Nephron progenitor cell (in vitro differentiated cells): ENCODE results near the gene CSRP1.
"Not testable (repeated sequence)": the region's sequence is repeated elsewhere in the genome, so short reads cannot be mapped to it uniquely, and the experiment has no call there.

Experiments
- DNase-seq: peaks from one replicate; pipeline ENCODE4 v3.0.0; 2021
- H3K27ac Mint-ChIP-seq: 2 replicates; pipeline ENCODE4 v1.8.0; 2021; ENCODE audit warnings: mild to moderate bottlenecking, moderate library complexity, mixed read lengths
- H3K27me3 Mint-ChIP-seq: 2 replicates; pipeline ENCODE4 v1.8.0; 2021; ENCODE audit warnings: mild to moderate bottlenecking, low read depth, mixed read lengths; ENCODE audit not compliant: poor library complexity
- H3K36me3 Mint-ChIP-seq: 2 replicates; pipeline ENCODE4 v1.8.0; 2021; ENCODE audit warnings: low read depth, mixed read lengths
- H3K4me1 Mint-ChIP-seq: 2 replicates; pipeline ENCODE4 v1.8.0; 2021; ENCODE audit warnings: mixed read lengths
- H3K4me3 Mint-ChIP-seq: 2 replicates; pipeline ENCODE4 v1.8.0; 2021; ENCODE audit warnings: mild to moderate bottlenecking, moderate library complexity, mixed read lengths
- H3K9me3 Mint-ChIP-seq: 2 replicates; pipeline ENCODE4 v1.8.0; 2021; ENCODE audit warnings: mild to moderate bottlenecking, moderate library complexity, mixed read lengths
- TF ChIP-seq, protein P1 (sequence below): fragments of 200-600 bp; sonication (generic); IDR thresholded peaks from 2 replicates; pipeline ENCODE4 v1.5.0; 2021; ENCODE audit warnings: antibody characterized with exemption

The CSRP1 gene

DNA sequence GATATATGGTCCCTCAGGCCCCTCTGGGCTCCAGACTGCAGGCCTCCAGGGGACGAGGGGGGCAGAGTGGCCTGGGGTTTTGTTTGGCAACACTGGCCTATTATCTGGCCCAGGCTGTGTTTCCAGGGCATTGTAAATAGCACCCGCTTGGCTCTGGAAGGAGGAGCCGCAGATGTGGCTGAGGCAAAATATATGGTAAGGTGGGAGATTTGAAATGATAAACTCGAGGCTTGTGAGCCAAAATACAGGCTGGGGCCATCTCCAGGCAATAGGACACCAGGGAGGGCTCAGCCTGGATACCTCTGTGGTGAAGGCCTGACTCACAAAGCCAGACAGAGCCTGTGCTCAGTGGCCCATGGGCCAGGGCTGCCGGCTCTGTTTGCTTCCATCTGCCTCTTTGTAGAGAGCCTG lies 46.0 kb upstream of the CSRP1 start:
- H3K4me1 Mint-ChIP-seq = peaks cover 36% of the 10 kb centered on the region
- DNase-seq = peak; percentile 30
- no peak overlapping the region for H3K4me3 Mint-ChIP-seq
- H3K27me3 Mint-ChIP-seq = peaks cover 20% of the 10 kb centered on the region
- H3K27ac Mint-ChIP-seq = peak overlapping the region; percentile 42
- TF ChIP-seq, protein P1, sequence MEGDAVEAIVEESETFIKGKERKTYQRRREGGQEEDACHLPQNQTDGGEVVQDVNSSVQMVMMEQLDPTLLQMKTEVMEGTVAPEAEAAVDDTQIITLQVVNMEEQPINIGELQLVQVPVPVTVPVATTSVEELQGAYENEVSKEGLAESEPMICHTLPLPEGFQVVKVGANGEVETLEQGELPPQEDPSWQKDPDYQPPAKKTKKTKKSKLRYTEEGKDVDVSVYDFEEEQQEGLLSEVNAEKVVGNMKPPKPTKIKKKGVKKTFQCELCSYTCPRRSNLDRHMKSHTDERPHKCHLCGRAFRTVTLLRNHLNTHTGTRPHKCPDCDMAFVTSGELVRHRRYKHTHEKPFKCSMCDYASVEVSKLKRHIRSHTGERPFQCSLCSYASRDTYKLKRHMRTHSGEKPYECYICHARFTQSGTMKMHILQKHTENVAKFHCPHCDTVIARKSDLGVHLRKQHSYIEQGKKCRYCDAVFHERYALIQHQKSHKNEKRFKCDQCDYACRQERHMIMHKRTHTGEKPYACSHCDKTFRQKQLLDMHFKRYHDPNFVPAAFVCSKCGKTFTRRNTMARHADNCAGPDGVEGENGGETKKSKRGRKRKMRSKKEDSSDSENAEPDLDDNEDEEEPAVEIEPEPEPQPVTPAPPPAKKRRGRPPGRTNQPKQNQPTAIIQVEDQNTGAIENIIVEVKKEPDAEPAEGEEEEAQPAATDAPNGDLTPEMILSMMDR = no peak
- H3K9me3 Mint-ChIP-seq = no peaks in the 10 kb centered on the region
- H3K36me3 Mint-ChIP-seq = no peaks in the 10 kb centered on the region

DNA sequence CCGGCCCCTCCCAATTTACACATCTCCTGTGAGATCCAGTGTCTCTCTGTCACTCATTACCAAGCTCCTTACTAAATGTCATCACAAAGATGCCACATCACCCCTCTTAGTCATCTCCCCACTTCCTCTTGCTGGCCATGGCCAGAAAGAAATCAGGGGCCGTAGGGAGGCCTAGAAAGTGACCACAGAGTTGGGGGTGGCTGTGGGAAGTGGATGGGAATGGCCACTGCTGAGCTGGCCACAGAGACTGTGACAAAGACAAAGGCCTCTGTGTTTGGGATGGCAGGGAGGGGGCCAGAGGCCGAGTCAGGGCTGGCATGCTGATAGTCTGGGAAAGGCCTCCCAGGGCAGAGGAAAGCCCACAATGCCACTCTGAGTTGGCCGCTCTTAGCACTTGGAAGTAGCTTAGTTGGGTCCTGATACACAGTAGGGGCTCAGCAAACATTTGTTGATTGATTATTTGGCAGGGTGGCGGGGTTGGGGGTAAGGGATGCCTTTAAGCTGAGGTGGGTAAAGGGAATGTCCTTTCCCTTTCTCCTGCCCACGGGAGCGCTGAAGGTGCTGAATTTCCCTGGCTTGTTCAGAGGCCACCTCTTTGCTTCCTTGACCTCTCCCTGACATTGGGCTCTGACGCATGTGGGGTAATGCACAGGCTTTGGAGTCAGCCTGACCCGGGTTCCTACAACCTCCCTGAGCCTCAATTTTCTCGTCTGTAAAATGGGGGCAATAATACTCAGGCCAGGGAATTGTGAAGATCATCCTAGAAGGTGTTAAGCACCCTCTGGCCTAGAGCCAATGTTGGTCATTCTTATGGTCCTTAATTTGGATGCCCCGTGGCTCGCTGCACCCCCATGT lies 45.2 kb upstream of the CSRP1 start:
- H3K27me3 Mint-ChIP-seq = peaks cover 22% of the 10 kb centered on the region
- H3K9me3 Mint-ChIP-seq = no peaks in the 10 kb centered on the region
- peak overlapping the region; percentile 44 for H3K27ac Mint-ChIP-seq
- H3K4me3 Mint-ChIP-seq = no peak overlapping the region
- peaks cover 35% of the 10 kb centered on the region for H3K4me1 Mint-ChIP-seq
- no peaks in the 10 kb centered on the region for H3K36me3 Mint-ChIP-seq
- no peak for DNase-seq
- TF ChIP-seq, protein P1 = no peak

DNA sequence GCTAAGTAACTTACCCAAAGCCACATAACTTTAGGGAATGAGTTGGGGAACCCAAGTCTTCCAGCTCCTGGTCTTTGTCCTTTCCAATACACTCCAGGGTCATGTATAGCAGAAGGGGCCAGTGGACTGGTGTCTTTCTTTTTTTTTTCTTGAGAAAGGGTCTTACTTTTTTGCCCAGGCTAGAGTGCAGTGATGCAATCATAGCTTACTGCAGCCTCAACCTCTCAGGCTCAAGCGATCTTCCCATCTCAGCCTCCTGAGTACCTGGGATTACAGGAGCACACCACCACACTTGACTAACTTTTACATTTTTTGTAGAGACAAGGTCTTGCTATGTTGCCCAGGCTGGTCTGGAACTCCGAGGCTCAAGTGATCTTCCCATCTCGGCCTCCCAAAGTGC lies 44.2 kb upstream of the CSRP1 start:
- DNase-seq = no peak
- Mint-ChIP-seq H3K36me3 (no peaks in the 10 kb centered on the region), H3K4me3 (no peak overlapping the region), H3K4me1 (peaks cover 34% of the 10 kb centered on the region), H3K27me3 (peaks cover 28% of the 10 kb centered on the region), H3K9me3 (no peaks in the 10 kb centered on the region), H3K27ac (no peak overlapping the region)
- TF ChIP-seq, protein P1 = no peak

DNA sequence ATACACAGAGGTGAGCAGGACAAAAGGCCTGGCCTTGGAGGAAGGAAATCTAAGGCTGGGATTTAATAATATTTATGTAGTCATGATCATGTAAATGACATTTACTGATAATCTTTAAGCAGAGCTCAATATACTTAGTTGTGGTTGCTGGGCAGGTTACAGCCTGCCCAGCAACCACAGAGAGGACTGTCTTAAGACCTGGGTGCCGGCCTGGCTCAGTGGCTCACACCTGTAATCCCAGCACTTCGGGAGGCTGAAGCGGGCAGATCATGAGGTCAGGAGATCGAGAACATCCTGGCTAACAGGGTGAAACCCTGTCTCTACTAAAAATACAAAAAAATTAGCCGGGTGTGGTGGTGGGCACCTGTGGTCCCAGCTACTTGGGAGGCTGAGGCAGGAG lies 42.6 kb upstream of the CSRP1 start:
- peaks cover 37% of the 10 kb centered on the region for H3K27me3 Mint-ChIP-seq
- not testable (repeated sequence) for H3K36me3 Mint-ChIP-seq, H3K4me3 Mint-ChIP-seq, H3K27ac Mint-ChIP-seq, H3K9me3 Mint-ChIP-seq, DNase-seq
- peaks cover 27% of the 10 kb centered on the region for H3K4me1 Mint-ChIP-seq

DNA sequence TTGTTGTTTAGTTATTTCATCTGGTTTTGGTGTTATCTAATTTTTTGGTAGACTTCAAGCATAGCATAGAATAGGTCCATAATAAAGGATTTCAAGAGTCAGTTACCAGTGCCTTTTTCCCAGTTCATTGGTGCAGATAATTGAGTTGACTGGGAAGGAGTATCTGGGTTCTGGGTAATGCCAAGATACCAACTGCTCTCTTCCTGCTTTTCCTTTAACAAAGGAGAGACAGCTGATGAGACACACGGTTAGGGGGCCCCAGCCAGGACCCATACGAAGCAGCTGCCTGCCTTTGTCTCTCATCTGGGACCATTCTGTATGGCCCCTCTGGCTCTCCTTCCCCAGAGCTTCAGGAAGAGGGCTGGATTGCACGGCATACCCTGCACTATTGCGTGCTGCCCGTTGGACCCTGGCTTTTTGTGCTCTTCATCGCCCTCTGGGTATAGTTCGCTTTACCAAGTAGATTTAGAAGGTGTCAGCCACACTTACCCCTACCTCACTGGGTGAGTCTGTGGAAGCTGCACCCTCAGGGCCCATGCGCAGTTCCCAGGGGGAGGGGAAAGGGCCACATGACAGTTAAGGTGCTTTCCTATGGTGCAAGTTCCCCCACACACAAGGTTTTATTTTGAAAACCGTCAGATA lies 39.0 kb upstream of the CSRP1 start:
- H3K4me3 Mint-ChIP-seq = no peak overlapping the region
- H3K4me1 Mint-ChIP-seq = peaks cover 7% of the 10 kb centered on the region
- H3K27me3 Mint-ChIP-seq = peaks cover 68% of the 10 kb centered on the region
- no peak overlapping the region for H3K27ac Mint-ChIP-seq
- TF ChIP-seq, protein P1 = no peak
- H3K36me3 Mint-ChIP-seq = no peaks in the 10 kb centered on the region
- DNase-seq = no peak
- no peaks in the 10 kb centered on the region for H3K9me3 Mint-ChIP-seq

DNA sequence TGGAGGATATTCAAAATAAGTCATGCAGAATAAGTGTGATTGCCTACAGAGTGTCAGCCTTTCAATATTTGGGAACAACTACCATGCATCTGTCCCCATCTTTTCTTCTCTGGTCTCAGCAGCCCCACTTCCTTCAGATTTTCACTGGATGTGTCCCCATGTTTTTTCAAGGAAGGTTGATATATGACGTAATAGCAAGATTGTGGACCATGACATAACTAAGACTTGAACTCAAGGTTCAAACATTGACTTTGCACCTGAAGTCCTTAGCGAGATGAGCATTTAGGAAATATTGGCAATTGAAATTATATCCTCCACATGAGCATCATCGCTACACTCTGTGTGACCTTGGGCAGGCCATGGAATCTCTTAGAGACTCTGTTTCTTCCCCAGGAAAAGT lies 37.8 kb upstream of the CSRP1 start:
- no peak overlapping the region for H3K4me3 Mint-ChIP-seq
- TF ChIP-seq, protein P1 = no peak
- H3K27me3 Mint-ChIP-seq = peaks cover 78% of the 10 kb centered on the region
- no peaks in the 10 kb centered on the region for H3K36me3 Mint-ChIP-seq
- H3K4me1 Mint-ChIP-seq = peaks cover 20% of the 10 kb centered on the region
- no peak overlapping the region for H3K27ac Mint-ChIP-seq
- no peaks in the 10 kb centered on the region for H3K9me3 Mint-ChIP-seq
- no peak for DNase-seq
